NCI-H524 (cell line): ENCODE measurements around the gene PMEL.
"Not testable (repeated sequence)": the region's sequence is repeated elsewhere in the genome, so short reads cannot be mapped to it uniquely, and the experiment has no call there.

Experiments
- DNase-seq, 2 experiments: peaks; one replicate each; lab custom pipeline; 2025; lab: John Stamatoyannopoulos, UW

The PMEL gene

GRCh38 chr12:55965941-55966407 is at the start of gene PMEL:
PMEL (minus strand) TSS chr12:55966042; CDS start chr12:55966011, 31 bp downstream.
- DNase-seq: no peak

GRCh38 chr12:56014205-56014604 is 48.4 kb upstream of the PMEL start:
- no peak for DNase-seq

GRCh38 chr12:56013482-56013881 is 47.6 kb upstream of the PMEL start:
- DNase-seq: no peak

GRCh38 chr12:56011509-56012090 is 45.8 kb upstream of the PMEL start:
- no peak for DNase-seq

GRCh38 chr12:56010111-56010570 is 44.3 kb upstream of the PMEL start:
- no peak for DNase-seq

GRCh38 chr12:56007564-56008559 is 42.0 kb upstream of the PMEL start:
- peak; percentile 36 to 51 for DNase-seq

- DNase-seq: no peak
Measured at GRCh38 chr12:56004211-56004610, 38.4 kb upstream of the PMEL start.

- DNase-seq: not testable (repeated sequence)
Measured at GRCh38 chr12:56003376-56003775, 37.5 kb upstream of the PMEL start.

GRCh38 chr12:56001487-56002100 is 35.8 kb upstream of the PMEL start:
- no peak for DNase-seq

- not testable (repeated sequence) for DNase-seq
Measured at GRCh38 chr12:55999999-56000540, 34.2 kb upstream of the PMEL start.

GRCh38 chr12:55999522-55999921 is 33.7 kb upstream of the PMEL start:
- not testable (repeated sequence) for DNase-seq

- DNase-seq: no peak
Measured at GRCh38 chr12:55997535-55997859, 31.7 kb upstream of the PMEL start.

GRCh38 chr12:55996715-55997534 is 31.1 kb upstream of the PMEL start, which contains the start of gene SUOX:
SUOX (plus strand) TSS chr12:55997276; CDS start chr12:56002222, 4,946 bp downstream.
- DNase-seq: peak; percentile 86 to 93

- peak; percentile 44 to 61 for DNase-seq
Measured at GRCh38 chr12:55996201-55996714, 30.4 kb upstream of the PMEL start.

- no peak for DNase-seq
Measured at GRCh38 chr12:55995366-55995765, 29.5 kb upstream of the PMEL start.

GRCh38 chr12:55993230-55993853 is 27.5 kb upstream of the PMEL start:
- no peak for DNase-seq

GRCh38 chr12:55991110-55991509 is 25.3 kb upstream of the PMEL start:
- DNase-seq: no peak

GRCh38 chr12:55985976-55986375 is 20.1 kb upstream of the PMEL start:
- DNase-seq: not testable (repeated sequence)

GRCh38 chr12:55985341-55985740 is 19.5 kb upstream of the PMEL start:
- DNase-seq: no peak

- no peak for DNase-seq
Measured at GRCh38 chr12:55984861-55985260, 19.0 kb upstream of the PMEL start.
